Upper lobe of left lung (tissue), 6 donors: Measurements from ENCODE around the gene VPS37D. TPM values are rescaled to one million over a fixed set of nuclear protein-coding genes. Genes with fewer than 3 reads are reported as not detected.
"Not testable (repeated sequence)": the region's sequence is repeated elsewhere in the genome, so short reads cannot be mapped to it uniquely, and the experiment has no call there.

Experiments used
- ATAC-seq, 2 donors: fragments of 200-7000 bp; cut with Tn5 transposase; one replicate each; pipeline ENCODE4 v1.9.1; 2022; ENCODE audit warnings: mild to moderate bottlenecking in 2 of 2, moderate library complexity in 2 of 2; ENCODE audit not compliant: low FRiP score in 2 of 2
- DNase-seq, 2 donors: peaks; one replicate each; pipeline ENCODE4 v3.0.0-alpha.2; 2019 to 2020
- H3K27ac ChIP-seq, 4 donors: fragments of 200-600 bp; sonication (generic); one replicate each; pipeline ENCODE4 v1.5.1; 2016 to 2019
- H3K27me3 ChIP-seq, 4 donors: fragments of 200-600 bp; sonication (generic); one replicate each; pipeline ENCODE4 v1.5.1; 2017 to 2019
- H3K36me3 ChIP-seq, 4 donors: fragments of 200-600 bp; sonication (generic); one replicate each; pipeline ENCODE4 v1.5.1; 2016 to 2019
- H3K4me1 ChIP-seq, 4 donors: fragments of 200-600 bp; sonication (generic); one replicate each; pipeline ENCODE4 v1.5.1; 2018 to 2019
- H3K4me3 ChIP-seq, 4 donors: fragments of 200-600 bp; sonication (generic); one replicate each; pipeline ENCODE4 v1.5.1; 2017 to 2019; ENCODE audit warnings: mild to moderate bottlenecking in 2 of 4, moderate library complexity in 1 of 4
- H3K9me3 ChIP-seq, 4 donors: fragments of 200-600 bp; sonication (generic); one replicate each; pipeline ENCODE4 v1.5.1; 2018 to 2019
- CTCF ChIP-seq, 6 experiments: fragments of 450-650 bp in 4 of 6; fragments of 200-600 bp in 2 of 6; sonication (generic) in 2 of 6; IDR thresholded peaks; one replicate each; pipeline ENCODE4 v1.5.1; 2016 to 2019; ENCODE audit warnings: antibody characterized with exemption in 6 of 6
- EP300 ChIP-seq, 4 donors: sonication (generic); formaldehyde crosslinking; IDR thresholded peaks; one replicate each; pipeline ENCODE4 v1.5.1; 2017; ENCODE audit warnings: antibody characterized with exemption in 4 of 4, control low read depth in 2 of 4
- POLR2A ChIP-seq, 4 donors: fragments of 450-650 bp; IDR thresholded peaks; one replicate each; pipeline ENCODE4 v1.5.1; 2016 to 2017; ENCODE audit warnings: antibody characterized with exemption in 4 of 4, mild to moderate bottlenecking in 2 of 4
- POLR2AphosphoS5 ChIP-seq, 2 donors: sonication (generic); formaldehyde crosslinking; IDR thresholded peaks; one replicate each; pipeline ENCODE4 v1.5.1; 2017; ENCODE audit warnings: antibody characterized with exemption in 2 of 2
- WGBS, 2 donors: methylation state at CpG; one replicate each; pipeline ENCODE4 v1.1.5; 2017 to 2018; 5-methylcytosine and 5-hydroxymethylcytosine counted together
- total RNA-seq, 6 donors: library from RNA; depleted of rRNA in 4 of 6; stranded (reverse); fragments of >200 nt in 4 of 6; gene quantifications; one replicate each; pipeline versions ENCODE4 v1.1.0 to v1.2.1, GENCODE V29; 2016 to 2021
- donor health status: DM: no; HTN: no; CAD: no; lungs with moderate emphysema.
- donor health status: DM: no; HTN: yes; CAD: no; lungs with severe emphysema.

The VPS37D gene
- total RNA-seq, 6 donors from 2014 or later, result 1.0 to 4.3 (median 1.5) TPM

DNA sequence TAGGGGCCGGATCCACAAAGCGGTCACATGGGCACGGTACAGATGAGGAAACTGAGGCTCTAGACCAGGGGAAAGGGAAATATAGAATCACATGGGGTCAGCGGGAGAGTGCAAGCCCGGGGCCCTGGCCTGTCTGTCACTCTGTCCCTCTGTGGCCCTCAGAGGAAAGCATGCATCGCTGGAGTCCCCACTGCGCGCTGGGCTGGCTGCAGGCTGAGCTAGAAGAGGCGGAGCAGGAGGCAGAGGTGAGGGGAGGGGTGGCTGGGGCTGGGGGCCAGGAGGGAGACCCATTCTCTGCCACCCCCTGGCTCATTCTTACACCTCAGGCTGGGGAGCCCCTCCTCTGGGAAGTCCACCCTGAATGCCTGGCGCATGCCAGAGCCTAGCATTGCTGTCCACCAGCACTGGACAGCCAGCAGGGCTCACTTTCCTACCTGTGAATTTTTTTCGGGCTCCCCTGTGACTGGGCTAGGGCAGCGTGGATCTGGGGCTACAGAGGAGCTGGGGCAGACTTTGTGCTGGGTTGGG is 2.3 kb downstream of the VPS37D start:
- WGBS, 2 donors, result 78% methylated on average over 11 to 12 of the region's 12 CpGs
- Histone ChIP-seq H3K36me3 (no peaks in the 10 kb centered on the region), H3K27ac (no peak overlapping the region), H3K9me3 (no peaks in the 10 kb centered on the region), H3K27me3 (no peaks in the 10 kb centered on the region), H3K4me3 (no peak overlapping the region), H3K4me1 (peaks cover 4 to 22% (median 14%) of the 10 kb centered on the region in 4 donors)
- DNase-seq, result no peak
- no peak for TF ChIP-seq POLR2AphosphoS5 (IDR thresholded peaks at IDR 0.05)
- TF ChIP-seq POLR2A (IDR thresholded peaks at IDR 0.05), result no peak
- TF ChIP-seq EP300 (IDR thresholded peaks at IDR 0.05), result no peak
- TF ChIP-seq CTCF (IDR thresholded peaks at IDR 0.05), result no peak
- no peak for ATAC-seq

- DNase-seq, result no peak
- Histone ChIP-seq H3K4me1 (peaks cover 4 to 22% (median 14%) of the 10 kb centered on the region in 4 donors), H3K36me3 (no peaks in the 10 kb centered on the region), H3K27ac (no peak overlapping the region), H3K27me3 (no peaks in the 10 kb centered on the region), H3K4me3 (no peak overlapping the region), H3K9me3 (no peaks in the 10 kb centered on the region)
- WGBS, 2 donors, result 38 to 50% methylated on average over 1 to 9 of the region's 12 CpGs
- no peak for TF ChIP-seq CTCF (IDR thresholded peaks at IDR 0.05)
- no peak for TF ChIP-seq POLR2A (IDR thresholded peaks at IDR 0.05)
- ATAC-seq, result no peak
These were observed 3.7 kb downstream of the VPS37D start for GRCh38 chr7:73671322-73671661.

DNA sequence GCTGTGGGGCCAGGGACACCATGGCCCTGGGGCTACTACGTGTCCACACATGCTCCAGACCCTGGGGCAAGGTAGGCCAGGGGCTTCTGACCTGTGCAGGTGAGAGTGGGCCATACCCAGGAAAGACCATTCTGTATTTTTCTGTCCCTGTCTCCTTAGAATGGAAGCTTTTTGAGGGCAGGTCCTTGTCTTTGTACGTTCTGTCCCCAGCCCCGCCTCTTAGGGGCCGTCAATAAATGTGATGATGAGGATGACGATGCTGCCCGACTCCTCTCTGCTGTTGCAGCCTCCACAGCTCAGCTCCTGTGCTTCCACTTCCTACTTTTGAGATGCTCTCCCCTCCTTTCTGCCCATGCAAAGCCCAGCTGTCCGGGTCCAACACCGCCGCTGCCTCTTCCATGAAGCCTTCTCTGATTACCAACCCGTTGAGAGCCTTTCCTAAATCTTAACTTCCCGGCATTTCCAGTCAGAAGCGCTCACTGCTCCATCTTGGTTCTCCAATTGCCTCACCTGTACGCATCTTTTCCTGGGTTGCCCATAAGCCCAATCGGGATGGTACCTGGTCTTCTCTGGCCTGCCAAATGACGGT is 4.3 kb downstream of the VPS37D start:
- H3K9me3 ChIP-seq, result no peaks in the 10 kb centered on the region
- no peak for ATAC-seq
- WGBS, 2 donors, result 94% methylated on average over 14 to 15 of the region's 15 CpGs

GRCh38 chr7:73674468-73675124 is 7.0 kb downstream of the VPS37D start:
- TF ChIP-seq POLR2AphosphoS5 (IDR thresholded peaks at IDR 0.05) (no peak), CTCF (IDR thresholded peaks at IDR 0.05) (no peak), POLR2A (IDR thresholded peaks at IDR 0.05) (no peak), EP300 (IDR thresholded peaks at IDR 0.05) (no peak)
- no peaks in the 10 kb centered on the region for H3K9me3 ChIP-seq
- no peak overlapping the region for H3K27ac ChIP-seq
- ATAC-seq (no peak), DNase-seq (no peak)
- 90 to 93% methylated on average over 1 of the region's 1 CpG for WGBS, 2 donors
- H3K36me3 ChIP-seq, result peaks cover 0 to 13% (median 9%) of the 10 kb centered on the region in 4 donors
- no peaks in the 10 kb centered on the region for H3K27me3 ChIP-seq
- H3K4me3 ChIP-seq, result no peak overlapping the region
- peaks cover 0 to 11% (median 0%) of the 10 kb centered on the region in 4 donors for H3K4me1 ChIP-seq

More for the DNA sequence above, 4.3 kb downstream of the VPS37D start:
- no peaks in the 10 kb centered on the region for H3K36me3 ChIP-seq
- TF ChIP-seq CTCF (IDR thresholded peaks at IDR 0.05), result no peak
- no peak for TF ChIP-seq POLR2AphosphoS5 (IDR thresholded peaks at IDR 0.05)
- H3K4me3 ChIP-seq, result no peak overlapping the region
- H3K4me1 ChIP-seq, result peaks cover 4 to 22% (median 14%) of the 10 kb centered on the region in 4 donors
- no peaks in the 10 kb centered on the region for H3K27me3 ChIP-seq
- no peak overlapping the region for H3K27ac ChIP-seq
- no peak for DNase-seq

DNA sequence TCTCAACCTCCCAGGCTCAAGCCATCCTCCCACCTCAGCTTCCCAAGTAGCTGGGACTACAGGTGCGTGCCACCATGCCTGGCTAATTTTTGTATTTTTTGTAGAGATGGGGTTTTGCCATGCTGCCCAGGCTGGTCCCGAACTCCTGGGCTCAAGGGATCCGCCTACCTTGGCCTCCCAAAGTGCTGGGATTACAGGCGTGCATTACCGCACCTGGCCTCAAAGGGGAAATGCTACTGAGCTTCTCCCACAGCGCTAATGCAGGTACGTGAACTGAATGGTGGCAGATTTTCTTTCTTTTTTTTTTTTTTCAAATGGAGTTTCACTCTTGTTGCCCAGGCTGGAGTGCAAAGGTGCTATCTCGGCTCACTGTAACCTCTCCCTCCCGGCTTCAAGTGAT is 8.4 kb downstream of the VPS37D start:
- not testable (repeated sequence) for H3K9me3 ChIP-seq, H3K27ac ChIP-seq, ATAC-seq, H3K4me3 ChIP-seq, DNase-seq, H3K27me3 ChIP-seq
- Histone ChIP-seq H3K4me1 (peaks cover 7 to 19% (median 8%) of the 10 kb centered on the region in 4 donors), H3K36me3 (peaks cover 0 to 13% (median 9%) of the 10 kb centered on the region in 4 donors)
- WGBS, 2 donors, result 90 to 94% methylated on average over 9 of the region's 9 CpGs
